Measurements from ENCODE around the gene SCUBE1.

DNA sequence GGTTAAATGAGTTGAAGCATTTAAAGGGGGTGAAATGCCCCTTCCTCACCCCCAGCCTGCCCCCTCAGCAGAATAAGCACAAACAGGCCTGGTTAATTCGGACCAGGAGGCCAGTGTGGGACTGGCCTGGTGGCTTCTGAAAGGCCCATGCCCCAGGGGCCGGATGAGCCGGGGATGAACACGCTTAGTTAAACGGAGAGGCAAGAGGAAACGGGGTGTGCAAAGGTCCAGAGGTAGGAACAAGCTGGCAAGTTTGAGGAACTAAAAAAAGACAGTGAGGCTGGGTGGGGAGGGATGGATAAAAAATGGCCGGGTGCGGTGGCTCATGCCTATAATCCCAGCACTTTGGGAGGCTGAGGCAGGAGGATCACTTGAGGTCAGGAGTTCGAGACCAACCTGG lies 11.5 kb downstream of the SCUBE1 start:
- TF ChIP-seq, protein P1, sequence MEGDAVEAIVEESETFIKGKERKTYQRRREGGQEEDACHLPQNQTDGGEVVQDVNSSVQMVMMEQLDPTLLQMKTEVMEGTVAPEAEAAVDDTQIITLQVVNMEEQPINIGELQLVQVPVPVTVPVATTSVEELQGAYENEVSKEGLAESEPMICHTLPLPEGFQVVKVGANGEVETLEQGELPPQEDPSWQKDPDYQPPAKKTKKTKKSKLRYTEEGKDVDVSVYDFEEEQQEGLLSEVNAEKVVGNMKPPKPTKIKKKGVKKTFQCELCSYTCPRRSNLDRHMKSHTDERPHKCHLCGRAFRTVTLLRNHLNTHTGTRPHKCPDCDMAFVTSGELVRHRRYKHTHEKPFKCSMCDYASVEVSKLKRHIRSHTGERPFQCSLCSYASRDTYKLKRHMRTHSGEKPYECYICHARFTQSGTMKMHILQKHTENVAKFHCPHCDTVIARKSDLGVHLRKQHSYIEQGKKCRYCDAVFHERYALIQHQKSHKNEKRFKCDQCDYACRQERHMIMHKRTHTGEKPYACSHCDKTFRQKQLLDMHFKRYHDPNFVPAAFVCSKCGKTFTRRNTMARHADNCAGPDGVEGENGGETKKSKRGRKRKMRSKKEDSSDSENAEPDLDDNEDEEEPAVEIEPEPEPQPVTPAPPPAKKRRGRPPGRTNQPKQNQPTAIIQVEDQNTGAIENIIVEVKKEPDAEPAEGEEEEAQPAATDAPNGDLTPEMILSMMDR (conservative IDR thresholded peaks at IDR 0.05), result no peak
- TF ChIP-seq EZH2 (IDR thresholded peaks at IDR 0.05; ENCODE audit: low read depth), result no peak

Measured in PC-9 (cell line).